Common myeloid progenitor, CD34-positive (primary cell): ENCODE data around the gene AKAP6.

Experiments
- CTCF ChIA-PET: fragments of 350-600 bp; sonication (Branson Sonifier 250); formaldehyde crosslinking; loops from one replicate; lab custom pipeline; 2021; ENCODE audit warnings: antibody characterized with exemption; lab: Charles Lee
- POLR2A ChIA-PET: fragments of 350-600 bp; sonication (Branson Sonifier 250); formaldehyde crosslinking; loops from one replicate; lab custom pipeline; 2021; ENCODE audit warnings: antibody characterized with exemption; lab: Charles Lee
- DNase-seq, 3 donors: peaks; one replicate each; pipeline versions ENCODE4 v3.0.0 to v3.0.0-alpha.2; 2013
- H3K27ac ChIP-seq, 2 experiments: 1 replicate in 1 of 2; 2 replicates in 1 of 2; pipeline ENCODE4 v1.7.0; 2013; ENCODE audit warnings: inconsistent platforms in 2 of 2, low read length in 2 of 2, mild to moderate bottlenecking in 2 of 2, low read depth in 1 of 2, moderate library complexity in 1 of 2; ENCODE audit not compliant: severe bottlenecking in 2 of 2, insufficient read depth in 1 of 2, poor library complexity in 1 of 2
- H3K27me3 ChIP-seq, 5 experiments: replicated peaks in 2 of 5; 1 replicate in 3 of 5; 2 replicates in 2 of 5; pipeline versions ENCODE4 v1.6.1 to v1.7.0; 2013; ENCODE audit warnings: low read length in 4 of 5, mild to moderate bottlenecking in 2 of 5, moderate library complexity in 2 of 5, inconsistent platforms in 1 of 5; ENCODE audit not compliant: insufficient read depth in 5 of 5, control insufficient read depth in 4 of 5
- H3K36me3 ChIP-seq, 4 experiments: 1 replicate in 2 of 4; 2 replicates in 2 of 4; pipeline versions ENCODE4 v1.6.1 to v1.7.0; 2013; ENCODE audit warnings: low read length in 3 of 4, control low read depth in 1 of 4, mild to moderate bottlenecking in 1 of 4; ENCODE audit not compliant: control insufficient read depth in 4 of 4, insufficient read depth in 4 of 4
- H3K4me1 ChIP-seq, 4 experiments: 1 replicate in 3 of 4; 2 replicates in 1 of 4; pipeline versions ENCODE4 v1.6.1 to v1.7.1; 2013; ENCODE audit warnings: low read length in 3 of 4, mild to moderate bottlenecking in 3 of 4, control low read depth in 1 of 4, inconsistent platforms in 1 of 4, moderate library complexity in 1 of 4; ENCODE audit not compliant: control insufficient read depth in 4 of 4, insufficient read depth in 4 of 4; ENCODE audit errors: control extremely low read depth in 1 of 4
- H3K4me3 ChIP-seq, 7 experiments: 1 replicate in 4 of 7; 2 replicates in 3 of 7; pipeline versions ENCODE4 v1.5.1 to v1.7.0; 2013; ENCODE audit warnings: mild to moderate bottlenecking in 7 of 7, low read length in 6 of 7, moderate library complexity in 6 of 7, inconsistent platforms in 2 of 7, low read depth in 2 of 7, control low read depth in 1 of 7; ENCODE audit not compliant: insufficient read depth in 4 of 7, control insufficient read depth in 1 of 7; ENCODE audit errors: extremely low read depth in 1 of 7
- H3K9me3 ChIP-seq, 5 experiments: 1 replicate in 4 of 5; 2 replicates in 1 of 5; pipeline versions ENCODE4 v1.6.1 to v1.7.1; 2013; ENCODE audit warnings: low read length in 4 of 5, mild to moderate bottlenecking in 2 of 5, inconsistent platforms in 1 of 5, low read depth in 1 of 5, moderate library complexity in 1 of 5; ENCODE audit not compliant: control insufficient read depth in 4 of 5, insufficient read depth in 2 of 5; ENCODE audit errors: control extremely low read depth in 1 of 5
- WGBS: methylation state at CpG from one replicate; pipeline ENCODE4 v1.1.5; 2013; ENCODE audit not compliant: insufficient coverage; 5-methylcytosine and 5-hydroxymethylcytosine counted together

Gene AKAP6

DNA sequence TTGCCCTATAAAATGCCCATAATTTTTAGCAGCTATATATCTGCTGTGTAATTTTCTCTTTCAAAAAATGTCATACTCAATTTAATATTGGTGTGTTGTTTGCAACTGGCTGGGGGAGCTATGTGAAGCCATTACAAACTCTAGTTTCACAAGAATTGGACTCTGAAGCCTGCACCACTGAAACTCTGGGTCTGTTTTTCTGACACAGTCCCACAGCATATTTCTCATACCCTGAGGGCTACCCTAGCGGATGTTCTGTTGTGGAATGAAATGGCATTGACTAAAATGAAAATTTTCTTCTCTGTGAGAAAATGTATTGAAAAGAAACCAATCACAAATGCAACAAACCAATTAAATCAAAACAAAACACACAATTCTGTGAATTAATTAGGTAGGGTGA lies 325.0 kb downstream of the AKAP6 start:
- ChIA-PET CTCF (no interaction called here), POLR2A (no interaction called here)
- H3K27ac ChIP-seq = no peak overlapping the region
- no peaks in the 10 kb centered on the region for H3K9me3 ChIP-seq
- no peaks in the 10 kb centered on the region for H3K27me3 ChIP-seq
- WGBS = no CpG with 5 or more reads among the region's 1 CpG
- H3K4me3 ChIP-seq = no peak overlapping the region
- no peaks in the 10 kb centered on the region for H3K36me3 ChIP-seq
- peaks cover 0 to 7% (median 2%) of the 10 kb centered on the region in 4 experiments for H3K4me1 ChIP-seq
- no peak for DNase-seq

DNA sequence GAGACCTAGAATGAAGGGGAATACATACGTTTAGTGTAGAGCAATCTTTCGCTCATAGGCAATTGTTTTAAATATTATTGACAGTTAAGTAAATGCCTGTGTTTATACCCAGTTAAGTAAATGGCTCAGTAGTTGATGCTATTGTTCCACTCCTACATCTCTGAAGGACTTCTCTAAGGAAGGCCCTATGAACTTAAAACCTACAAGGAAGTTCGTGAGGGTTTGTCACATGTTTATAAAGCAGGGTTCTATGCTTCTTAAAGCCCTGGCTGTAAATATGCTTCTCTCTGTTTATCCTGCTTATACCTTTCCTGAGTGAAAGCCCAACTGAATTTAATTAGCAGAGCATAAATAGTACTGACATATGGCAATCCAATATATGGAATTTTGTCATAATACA lies 327.5 kb downstream of the AKAP6 start:
- POLR2A ChIA-PET = no interaction called here
- no peak for DNase-seq
- 100% methylated on average over 1 of the region's 3 CpGs for WGBS

DNA sequence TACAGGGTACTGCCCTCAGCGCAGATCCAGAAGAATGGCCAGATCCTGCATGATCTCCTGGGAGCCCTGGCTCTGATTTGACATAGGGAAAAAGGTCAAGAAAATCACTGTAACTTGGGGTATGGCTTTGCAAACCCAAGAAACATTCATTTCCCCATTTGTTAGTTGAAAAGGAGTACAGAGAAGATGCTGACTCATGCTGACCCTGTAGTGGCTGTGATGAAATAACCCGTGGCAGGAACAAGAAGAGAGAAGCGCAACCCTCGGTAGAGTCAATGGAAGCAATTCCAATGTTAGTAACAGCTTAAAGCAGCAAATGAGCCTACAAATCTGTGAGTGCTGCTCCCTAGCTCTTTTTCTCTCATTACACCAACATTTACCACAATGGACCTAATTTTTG lies 328.0 kb downstream of the AKAP6 start:
- Histone ChIP-seq H3K27me3 (no peaks in the 10 kb centered on the region), H3K9me3 (no peaks in the 10 kb centered on the region), H3K4me1 (peaks cover 0 to 7% (median 2%) of the 10 kb centered on the region in 4 experiments), H3K36me3 (no peaks in the 10 kb centered on the region), H3K27ac (no peak overlapping the region), H3K4me3 (no peak overlapping the region)
- POLR2A ChIA-PET = no interaction called here
- DNase-seq = peak; percentile 79 to 95 (median 95)
- 25% methylated on average over 4 of the region's 4 CpGs for WGBS
- CTCF ChIA-PET = no interaction called here

More for the DNA sequence above, 327.5 kb downstream of the AKAP6 start:
- no peaks in the 10 kb centered on the region for H3K9me3 ChIP-seq
- no peak overlapping the region for H3K27ac ChIP-seq
- no peak overlapping the region for H3K4me3 ChIP-seq
- H3K36me3 ChIP-seq = no peaks in the 10 kb centered on the region
- peaks cover 0 to 7% (median 2%) of the 10 kb centered on the region in 4 experiments for H3K4me1 ChIP-seq
- CTCF ChIA-PET = no interaction called here
- no peaks in the 10 kb centered on the region for H3K27me3 ChIP-seq

DNA sequence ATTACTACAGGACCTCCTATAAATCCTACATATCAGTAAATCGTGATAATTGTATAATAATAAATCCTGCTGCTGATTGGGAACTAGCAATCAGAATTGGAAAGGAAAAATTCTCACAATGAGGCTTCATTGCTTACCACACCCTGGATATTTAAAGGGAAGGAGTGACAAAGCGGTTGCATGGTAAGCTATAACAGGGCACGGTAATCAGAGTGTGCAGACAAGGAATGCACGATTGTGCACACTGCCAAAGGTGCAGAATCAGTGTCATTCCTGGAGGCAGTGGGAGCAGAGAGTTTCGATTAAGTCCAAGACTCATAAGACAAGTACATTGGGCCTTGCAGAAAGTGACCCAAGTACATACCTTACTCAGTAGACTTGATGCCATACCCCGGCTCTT lies 332.1 kb downstream of the AKAP6 start:
- DNase-seq = no peak
- WGBS = 67% methylated on average over 3 of the region's 6 CpGs
- Histone ChIP-seq H3K9me3 (no peaks in the 10 kb centered on the region), H3K27ac (no peak overlapping the region), H3K4me3 (no peak overlapping the region), H3K4me1 (peaks cover 0 to 7% (median 2%) of the 10 kb centered on the region in 4 experiments), H3K36me3 (no peaks in the 10 kb centered on the region), H3K27me3 (no peaks in the 10 kb centered on the region)
- ChIA-PET POLR2A (no interaction called here), CTCF (no interaction called here)

DNA sequence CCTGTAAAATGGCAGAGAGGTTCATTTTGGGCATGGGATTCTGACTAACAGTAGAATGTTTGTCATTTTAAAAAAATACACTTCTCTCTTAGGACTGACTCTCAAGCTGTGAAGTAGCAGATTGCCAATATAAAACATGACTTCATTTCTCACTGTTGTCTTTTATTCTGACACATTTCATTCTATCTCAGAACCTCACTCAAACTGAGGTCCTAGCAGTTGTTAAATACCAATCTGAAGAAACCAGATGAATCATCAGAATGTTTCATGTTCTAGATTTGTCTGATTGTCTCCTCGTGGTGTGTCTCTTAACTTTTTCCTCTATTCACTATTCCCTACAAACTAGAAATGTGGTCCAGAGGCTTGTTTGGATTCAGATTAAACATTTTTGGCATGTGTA lies 333.1 kb downstream of the AKAP6 start:
- CTCF ChIA-PET = interaction anchor here (0.6 kb wide), 1 partner anchor 591 kb away, joined by 3 read pairs; no protein-coding TSS in a partner anchor
- peaks cover 0 to 3% (median under 1%) of the 10 kb centered on the region in 4 experiments for H3K4me1 ChIP-seq
- no peaks in the 10 kb centered on the region for H3K9me3 ChIP-seq
- no peaks in the 10 kb centered on the region for H3K27me3 ChIP-seq
- H3K4me3 ChIP-seq = no peak overlapping the region
- no peak overlapping the region for H3K27ac ChIP-seq
- H3K36me3 ChIP-seq = no peaks in the 10 kb centered on the region
- POLR2A ChIA-PET = no interaction called here
- 80% methylated on average over 1 of the region's 1 CpG for WGBS
- DNase-seq = no peak

DNA sequence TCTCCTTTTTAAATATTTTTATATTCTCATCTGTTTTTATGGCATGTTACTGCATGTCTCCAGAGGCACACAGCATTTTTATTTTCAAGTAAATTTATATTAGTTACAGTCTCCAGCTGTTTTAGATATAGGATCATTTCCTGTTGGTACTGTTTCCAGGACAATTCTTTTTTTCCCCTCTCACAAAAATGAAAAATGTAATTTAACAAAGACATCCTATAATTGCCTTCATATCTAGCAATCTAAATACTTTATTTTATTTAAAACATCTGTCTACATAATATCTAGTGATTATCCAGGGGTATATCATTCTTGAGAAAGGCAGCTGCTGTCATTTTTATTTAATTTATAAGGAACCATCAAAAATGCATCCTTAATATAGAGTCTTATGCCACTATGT lies 337.2 kb downstream of the AKAP6 start:
- DNase-seq = no peak
- Histone ChIP-seq H3K9me3 (peaks cover 0 to 2% (median 0%) of the 10 kb centered on the region in 5 experiments), H3K27ac (no peak overlapping the region), H3K4me1 (no peaks in the 10 kb centered on the region), H3K4me3 (no peak overlapping the region), H3K36me3 (no peaks in the 10 kb centered on the region), H3K27me3 (no peaks in the 10 kb centered on the region)
- ChIA-PET POLR2A (no interaction called here), CTCF (no interaction called here)

DNA sequence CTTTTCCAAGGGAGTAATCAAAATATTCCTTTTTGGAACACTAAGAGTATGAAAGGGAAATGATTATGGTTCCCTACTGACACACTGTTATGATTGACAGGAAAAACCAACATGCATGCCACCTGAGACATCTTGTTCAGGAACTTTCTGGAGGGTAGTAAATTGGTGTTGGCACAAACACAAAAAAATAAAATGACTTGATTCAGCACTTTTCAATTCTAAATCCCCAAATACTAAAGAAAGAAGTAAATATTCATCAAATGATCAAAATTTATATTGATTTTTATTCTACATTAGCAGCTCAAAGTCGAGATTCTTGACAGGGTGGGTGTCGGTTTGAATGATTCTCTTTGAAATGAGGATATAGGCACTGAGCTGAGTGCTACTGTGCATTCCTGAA lies 338.2 kb downstream of the AKAP6 start:
- 100% methylated on average over 1 of the region's 2 CpGs for WGBS
- no peak for DNase-seq
- ChIA-PET POLR2A (no interaction called here), CTCF (no interaction called here)
- no peaks in the 10 kb centered on the region for H3K27me3 ChIP-seq
- no peak overlapping the region for H3K27ac ChIP-seq
- peaks cover 0 to 3% (median 0%) of the 10 kb centered on the region in 5 experiments for H3K9me3 ChIP-seq
- H3K36me3 ChIP-seq = no peaks in the 10 kb centered on the region
- no peak overlapping the region for H3K4me3 ChIP-seq
- H3K4me1 ChIP-seq = no peaks in the 10 kb centered on the region
